DMS153 treated with DMSO at 0.1 percent for 48 hours (cell line): ENCODE measurements around the gene VDR.
A peak's percentile ranks its signal among the peaks of the same experiment; 100 is the strongest.

Experiments
- DNase-seq: peaks from one replicate; lab custom pipeline; 2025; ENCODE audit not compliant: unreplicated experiment; lab: John Stamatoyannopoulos, UW

VDR gene

GRCh38 chr12:47894652-47895051 lies 10.1 kb downstream of the VDR start:
- no peak for DNase-seq

DNA sequence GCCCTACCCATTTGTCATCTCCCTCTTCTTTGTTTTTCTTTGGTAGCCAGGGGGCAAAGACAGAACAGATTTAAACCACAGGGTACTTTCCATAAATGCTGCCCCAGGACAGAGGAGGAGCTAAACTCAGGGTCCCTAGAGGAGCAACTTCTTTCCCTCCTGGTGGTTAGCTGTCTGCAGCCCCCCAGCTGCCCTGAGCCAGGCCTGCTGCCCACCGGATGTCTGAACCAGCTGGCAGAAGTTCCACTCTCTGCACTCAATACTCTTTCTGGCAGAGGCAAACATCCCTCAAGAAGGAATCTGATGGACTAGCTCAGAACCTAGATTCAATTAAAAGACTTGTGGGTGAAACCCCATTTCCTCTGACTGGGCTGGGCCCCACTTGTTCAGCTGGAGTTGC lies 10.7 kb downstream of the VDR start:
- no peak for DNase-seq

DNA sequence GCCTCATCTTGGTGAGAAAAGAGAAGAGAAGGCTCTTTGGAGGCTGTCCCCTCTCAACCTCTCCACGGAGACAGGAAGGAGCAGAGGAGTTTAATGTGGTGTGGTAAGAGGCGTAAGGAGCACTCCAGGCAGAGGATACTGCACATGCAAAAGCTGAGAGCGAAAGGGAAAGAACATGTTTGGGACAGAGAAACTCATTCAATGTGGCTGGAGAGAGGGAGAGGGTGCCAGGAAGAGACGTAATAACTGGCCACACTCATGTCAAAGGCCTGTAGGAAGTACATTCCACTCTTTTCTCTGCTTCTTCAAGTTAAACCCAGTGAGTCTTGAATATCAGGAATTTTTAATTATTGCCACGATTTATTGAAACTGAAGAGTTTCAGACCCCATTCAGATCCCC lies 12.0 kb downstream of the VDR start:
- DNase-seq = no peak

DNA sequence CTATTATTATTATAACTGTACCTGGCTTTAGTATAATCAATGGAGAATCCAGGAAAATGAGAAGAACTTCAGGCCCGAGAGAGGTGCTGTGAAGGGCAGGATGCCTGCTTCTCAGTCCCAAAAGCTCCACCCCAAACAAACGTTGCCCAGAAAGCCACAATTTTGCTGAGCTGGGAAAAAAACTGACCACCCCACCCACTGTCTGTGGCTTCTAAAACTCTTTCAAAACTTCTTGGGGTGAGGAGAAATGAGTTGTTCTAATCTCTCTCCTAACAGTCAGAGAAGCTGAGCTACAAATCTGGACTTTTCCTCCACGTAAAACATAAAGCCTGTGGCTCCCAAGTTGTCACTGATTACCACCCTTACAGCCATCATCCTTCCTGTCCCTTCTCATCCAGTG lies 13.4 kb downstream of the VDR start:
- DNase-seq = no peak

GRCh38 chr12:47889040-47889439 lies 15.8 kb downstream of the VDR start:
- DNase-seq = no peak

- no peak for DNase-seq
Observed at GRCh38 chr12:47888153-47888819, 16.5 kb downstream of the VDR start.

DNA sequence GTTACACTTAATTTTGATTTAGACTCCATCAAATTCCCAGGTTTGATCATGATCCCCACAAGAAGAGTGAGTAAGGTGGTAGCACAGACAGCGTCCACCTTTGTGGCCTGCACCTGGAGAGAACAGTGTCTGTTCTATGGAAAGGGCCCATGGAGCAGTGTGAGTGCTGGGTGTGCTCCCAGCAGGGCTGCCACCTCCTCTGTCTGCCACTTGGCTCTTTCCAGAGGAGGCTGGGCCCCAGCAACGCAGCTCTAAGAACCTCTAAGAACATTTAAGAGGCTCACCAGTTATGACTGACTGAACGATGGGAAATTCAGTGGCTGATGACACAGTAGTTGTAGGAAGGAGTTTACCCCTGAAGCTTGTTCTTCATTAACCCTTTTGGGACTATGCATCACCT lies 17.3 kb downstream of the VDR start:
- DNase-seq = no peak

DNA sequence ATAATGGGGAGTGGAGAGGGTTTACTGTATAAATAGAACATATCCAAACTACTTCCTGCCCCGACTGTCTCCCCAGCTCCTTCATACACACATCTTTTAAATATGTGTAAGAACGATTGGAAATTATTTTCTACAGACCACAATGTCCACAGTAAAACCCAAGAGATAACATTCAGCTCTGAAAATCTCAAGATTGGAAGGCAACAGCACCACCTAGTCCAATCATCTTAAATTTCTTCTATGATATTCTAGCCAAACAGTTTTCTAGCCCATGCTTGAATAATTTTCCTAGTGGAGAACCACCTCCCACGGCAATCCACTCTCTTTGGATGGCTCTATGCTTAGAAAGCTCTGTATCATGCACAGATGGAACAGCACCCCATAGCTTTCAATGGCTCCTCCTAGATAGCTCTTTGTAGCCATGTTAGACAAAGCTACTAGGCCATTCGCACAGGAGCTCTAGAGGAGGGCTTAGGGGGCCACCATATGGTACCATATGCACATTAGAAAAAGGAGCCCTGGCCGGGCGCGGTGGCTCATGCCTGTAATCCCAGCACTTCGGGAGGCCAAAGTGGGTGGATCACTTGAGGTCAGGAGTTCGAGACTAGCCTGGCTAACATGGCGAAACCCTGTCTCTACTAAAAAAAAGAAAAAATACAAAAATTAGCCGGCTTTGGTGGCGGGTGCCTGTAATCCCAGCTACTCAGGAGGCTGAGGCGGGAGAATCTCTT lies 18.1 kb downstream of the VDR start:
- DNase-seq = no peak

GRCh38 chr12:47885566-47885965 lies 19.2 kb downstream of the VDR start:
- no peak for DNase-seq

GRCh38 chr12:47885012-47885501 lies 19.7 kb downstream of the VDR start:
- DNase-seq = no peak

- no peak for DNase-seq
Observed at GRCh38 chr12:47884501-47884900, 20.3 kb downstream of the VDR start.

DNA sequence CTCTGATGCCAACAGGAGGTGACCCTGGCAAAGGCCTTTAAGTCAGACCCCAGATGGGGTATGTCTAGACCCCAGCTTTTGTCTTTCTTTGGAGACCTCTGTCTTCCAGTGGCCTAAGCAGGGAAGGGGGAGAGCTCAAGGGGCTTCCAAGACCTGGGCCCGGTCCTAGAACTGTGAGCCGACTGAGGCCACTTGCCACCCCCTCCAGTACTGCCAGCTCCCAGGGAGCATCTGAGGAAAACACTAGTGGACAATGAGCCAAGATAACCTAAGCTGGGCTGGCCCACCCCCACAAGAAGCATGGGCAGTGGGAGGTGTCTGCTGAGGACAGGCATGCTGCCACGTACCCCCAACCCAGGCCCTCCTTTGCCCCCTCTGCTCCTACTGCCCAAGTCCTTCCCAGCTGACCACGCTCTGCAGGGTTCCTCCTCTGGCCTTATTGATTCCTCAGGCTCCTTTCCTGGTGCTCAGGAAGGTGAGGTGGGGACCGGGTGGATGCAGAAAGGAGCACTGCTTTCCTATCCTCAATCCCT lies 21.1 kb downstream of the VDR start:
- DNase-seq = no peak

DNA sequence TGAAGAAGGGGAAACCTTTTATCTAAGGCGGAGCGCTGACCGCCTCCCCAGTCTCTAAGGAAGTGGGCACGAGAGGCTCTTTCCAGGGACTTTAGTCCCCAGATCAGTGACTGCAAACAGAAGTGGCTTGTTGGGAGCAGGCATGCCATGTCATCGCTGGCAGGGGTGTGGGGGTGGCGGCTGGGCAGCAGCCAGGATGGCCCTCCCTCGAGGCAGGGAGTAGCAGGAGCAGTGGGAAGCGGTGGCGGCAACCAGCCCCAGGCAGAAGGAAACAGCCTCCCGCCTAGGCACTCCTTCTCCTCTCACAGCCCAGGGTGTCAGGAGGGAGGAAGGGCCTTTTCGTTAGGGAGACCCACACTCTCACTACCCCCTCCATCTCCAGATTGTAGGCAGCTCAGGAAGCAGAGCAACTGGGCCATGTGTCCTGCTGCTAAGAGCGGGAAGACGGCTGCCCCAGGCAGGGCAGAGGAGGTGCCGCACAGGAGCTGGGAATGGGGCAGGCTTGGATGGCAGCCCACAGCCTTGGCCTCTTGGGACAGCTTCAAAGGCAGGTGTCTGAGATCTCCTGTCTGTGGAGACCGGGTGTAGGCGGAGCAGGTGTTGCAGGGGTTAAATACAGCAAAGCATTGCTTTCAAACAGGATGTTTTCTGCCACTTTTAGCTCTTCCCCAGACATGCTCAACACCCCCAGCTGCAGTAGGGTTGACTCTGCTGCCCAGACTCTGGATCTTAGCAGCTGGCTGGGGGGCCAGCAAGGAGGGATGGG lies 21.8 kb downstream of the VDR start:
- DNase-seq = peak; percentile 74

DNA sequence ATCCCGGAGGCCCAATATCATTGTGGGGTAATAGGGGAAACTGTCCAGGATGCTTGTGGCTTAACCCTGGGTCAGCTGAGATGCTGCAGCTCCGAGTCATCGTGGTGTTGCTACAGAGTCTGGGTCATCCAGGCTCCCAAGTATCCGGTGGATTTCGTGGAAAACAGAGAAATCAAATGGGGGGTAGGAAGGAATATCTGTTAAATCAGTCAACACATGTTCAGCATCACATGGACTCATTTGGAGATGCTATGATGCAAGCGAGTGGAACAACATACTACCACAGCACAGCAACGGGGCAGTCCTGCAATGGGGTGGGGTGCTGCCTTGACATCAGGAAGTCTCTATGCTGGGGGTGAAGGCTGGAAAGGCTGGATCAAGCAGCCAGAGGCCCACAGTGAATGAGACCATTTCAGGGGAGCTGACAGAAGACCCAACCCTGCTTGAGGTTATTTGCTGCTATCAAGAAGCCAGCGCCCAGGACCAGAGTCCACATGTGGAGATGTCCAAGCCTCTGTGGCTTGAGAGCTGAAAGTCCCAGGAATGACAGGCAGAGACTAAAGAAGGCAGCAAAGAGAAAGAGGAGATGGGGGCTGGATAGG lies 22.9 kb downstream of the VDR start:
- DNase-seq = no peak

DNA sequence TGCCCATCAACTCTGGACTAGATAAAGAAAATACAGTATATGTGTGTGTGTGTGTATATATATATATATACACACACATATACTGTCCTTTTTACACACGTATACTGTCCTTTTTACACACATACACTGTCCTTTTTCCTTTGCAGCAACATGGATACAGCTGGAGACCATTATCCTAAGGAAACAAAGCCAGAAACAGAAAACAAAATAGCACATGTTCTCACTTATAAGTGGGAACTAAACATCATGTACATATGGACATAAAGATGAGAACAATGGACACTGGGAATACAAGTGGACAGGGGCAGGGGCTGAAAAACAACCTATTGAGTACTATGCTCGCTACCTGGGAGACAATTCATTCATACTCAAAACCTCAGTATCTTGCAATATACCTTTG lies 23.7 kb downstream of the VDR start:
- DNase-seq = no peak

DNA sequence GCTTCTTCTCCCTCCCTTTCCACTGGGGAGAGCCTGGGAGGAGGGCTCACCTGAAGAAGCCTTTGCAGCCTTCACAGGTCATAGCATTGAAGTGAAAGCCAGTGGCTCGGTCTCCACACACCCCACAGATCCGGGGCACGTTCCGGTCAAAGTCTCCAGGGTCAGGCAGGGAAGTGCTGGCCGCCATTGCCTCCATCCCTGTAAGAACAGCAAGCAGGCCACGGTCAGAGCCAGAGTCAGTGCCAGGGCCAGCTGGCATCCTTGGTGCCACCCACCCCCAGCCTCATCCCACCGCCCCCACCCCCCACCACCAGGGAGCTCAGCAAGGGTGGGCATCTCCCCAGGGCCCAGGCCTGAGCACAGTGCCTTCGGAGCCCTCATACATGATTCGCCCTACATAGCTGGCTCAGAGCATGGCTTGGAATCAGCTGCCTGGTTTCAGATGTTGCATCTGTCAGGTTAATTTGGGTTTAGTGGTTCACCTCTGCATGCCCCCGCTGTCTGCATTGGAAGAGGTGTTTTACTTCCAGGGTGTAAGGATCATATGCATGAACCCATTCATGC lies 25.8 kb downstream of the VDR start:
- no peak for DNase-seq

DNA sequence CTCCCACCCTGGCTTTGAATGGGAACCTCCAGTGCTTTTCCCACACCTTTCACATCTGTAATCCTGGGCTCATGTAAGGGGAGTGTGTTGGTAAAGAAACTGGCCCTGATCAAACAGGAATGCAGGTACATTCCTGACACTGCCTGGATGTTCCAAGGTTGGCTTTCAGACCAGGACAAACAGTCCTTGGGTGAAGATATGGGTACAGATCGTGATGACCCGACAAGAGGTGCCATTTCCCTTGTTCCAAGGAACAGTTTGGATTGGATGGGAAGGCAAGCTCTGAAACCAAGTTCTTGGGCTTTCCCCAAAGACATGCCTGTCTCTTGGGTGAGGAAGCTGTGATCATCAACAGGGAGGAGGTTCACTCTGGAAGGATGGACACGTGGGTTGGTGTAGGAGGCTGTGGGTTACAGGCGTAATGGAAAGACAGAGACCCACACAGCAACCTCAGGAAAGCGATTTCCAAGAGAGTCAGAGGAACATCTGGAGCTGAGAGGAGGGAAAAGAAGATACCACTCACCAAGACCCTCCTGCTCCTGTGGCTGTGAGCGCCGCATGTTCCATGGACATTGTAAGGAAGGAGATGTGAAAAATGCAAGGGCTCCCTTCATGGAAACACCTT lies 26.4 kb downstream of the VDR start:
- no peak for DNase-seq

GRCh38 chr12:47877081-47877480 lies 27.7 kb downstream of the VDR start:
- DNase-seq = no peak

GRCh38 chr12:47876440-47876960 lies 28.3 kb downstream of the VDR start:
- no peak for DNase-seq

DNA sequence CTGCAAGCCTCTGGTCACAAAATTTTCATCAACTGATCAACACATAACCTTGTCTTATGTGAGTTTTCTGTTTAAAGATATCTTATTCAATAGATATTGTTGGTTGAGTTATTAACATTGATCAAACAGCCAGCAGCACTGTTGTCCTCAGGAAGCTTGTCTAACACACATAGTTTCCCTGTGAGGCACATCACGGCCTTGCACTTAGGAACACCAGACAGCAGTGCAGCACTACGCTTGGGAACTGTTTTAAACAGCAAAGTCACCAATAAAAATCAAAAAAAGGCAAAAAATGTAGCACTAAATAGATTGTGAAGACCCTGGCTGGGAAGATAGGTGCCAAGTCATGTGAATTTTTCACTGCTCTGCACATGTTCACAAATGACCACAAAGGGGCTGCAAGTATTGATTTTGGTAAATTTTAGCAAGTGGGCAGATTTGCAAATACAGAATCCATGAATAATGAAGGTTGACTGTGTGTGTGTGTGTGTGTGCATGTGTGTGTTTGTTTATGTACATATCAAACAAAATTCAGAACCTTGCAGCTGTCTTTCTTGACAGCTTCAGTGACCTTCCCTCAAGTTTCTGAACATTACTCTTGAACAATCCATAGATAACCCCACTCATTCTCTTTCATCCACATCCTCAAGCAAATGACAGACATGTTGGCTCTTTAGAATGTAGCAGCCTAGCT lies 28.9 kb downstream of the VDR start:
- DNase-seq = no peak
